HG03064 (cell line): ENCODE data around the gene IRF2.
A peak's percentile ranks its signal among the peaks of the same experiment; 100 is the strongest.

ENCODE experiments used
- ATAC-seq: cut with Tn5 transposase; IDR thresholded peaks from one replicate; pipeline ENCODE4 v1.9.1; 2021; ENCODE audit warnings: low read depth; ENCODE audit not compliant: unreplicated experiment

Gene IRF2

DNA sequence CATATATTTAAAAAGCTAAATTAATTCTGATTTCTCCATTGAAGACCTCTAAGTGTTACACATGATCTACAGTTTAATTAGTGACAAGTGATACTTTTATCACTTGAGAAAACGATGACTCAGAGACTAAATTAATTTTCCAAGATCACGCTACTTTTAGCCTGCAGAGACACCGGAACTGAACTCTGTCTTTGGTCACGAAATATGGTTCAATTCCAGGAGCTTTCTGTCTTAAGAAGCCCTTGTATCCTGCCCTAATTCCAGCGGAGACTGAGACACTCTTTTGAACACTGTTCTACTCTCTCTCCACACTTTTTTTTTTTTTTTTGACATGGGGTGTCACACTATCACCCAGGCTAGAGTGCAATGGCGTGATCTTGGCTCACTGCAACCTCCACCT is 63.6 kb downstream of the IRF2 start:
- ATAC-seq, result no peak

DNA sequence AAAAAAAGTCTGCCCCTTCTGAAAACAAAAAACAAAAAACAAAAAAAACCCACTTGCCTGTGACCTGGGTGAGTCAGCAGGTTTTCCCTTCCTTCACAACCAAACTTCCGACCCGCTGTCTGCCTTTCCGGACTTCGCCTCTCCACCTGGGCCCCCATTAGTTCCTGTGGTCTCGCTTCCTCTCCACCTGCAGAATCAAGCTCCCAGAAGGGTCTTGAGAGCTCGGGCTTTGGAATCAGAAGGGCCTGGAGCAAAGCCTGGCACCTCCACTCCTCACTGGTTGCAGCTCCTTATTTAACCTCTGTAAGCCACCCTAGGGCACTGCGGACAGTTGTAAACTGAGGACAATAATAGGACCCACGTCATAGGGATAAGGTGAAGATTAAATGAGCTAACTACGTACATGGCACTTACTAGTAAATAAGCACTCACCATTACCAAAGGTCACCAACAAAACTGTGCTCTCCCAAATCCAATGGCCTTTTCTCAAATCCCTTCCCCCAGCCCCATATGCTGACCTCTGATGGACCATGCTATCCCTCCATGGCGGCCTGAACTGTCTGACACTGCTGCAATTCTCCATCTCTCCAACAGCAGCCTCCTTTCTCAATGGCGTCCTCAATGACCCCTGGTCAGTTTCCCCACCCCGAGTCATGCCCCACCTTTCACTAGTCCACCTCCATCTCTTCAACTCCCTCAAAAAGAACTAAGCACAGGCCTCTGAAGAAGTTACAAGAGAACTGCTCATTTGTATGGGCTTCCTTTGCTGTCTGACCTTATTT is 64.2 kb downstream of the IRF2 start:
- ATAC-seq, result peak; percentile 64

DNA sequence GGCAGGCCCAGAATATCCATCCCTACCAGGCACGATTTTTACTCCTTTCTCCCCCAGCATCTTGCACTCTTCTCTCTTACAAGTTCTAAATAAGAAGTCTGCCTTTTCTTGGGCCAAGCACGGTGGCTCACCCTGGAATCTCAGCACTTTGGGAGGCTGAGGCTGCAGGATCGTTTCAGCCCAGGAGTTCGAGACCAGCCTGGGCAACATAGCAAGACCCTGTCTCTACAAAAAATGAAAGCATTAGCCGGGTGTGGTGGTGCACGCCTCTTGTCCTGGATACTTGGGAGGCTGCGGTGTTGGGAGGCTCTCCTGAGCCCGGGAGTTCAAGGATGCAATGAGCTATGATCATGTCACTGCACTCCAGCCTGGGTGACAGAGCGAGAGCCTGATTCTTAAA is 64.8 kb downstream of the IRF2 start:
- no peak for ATAC-seq

DNA sequence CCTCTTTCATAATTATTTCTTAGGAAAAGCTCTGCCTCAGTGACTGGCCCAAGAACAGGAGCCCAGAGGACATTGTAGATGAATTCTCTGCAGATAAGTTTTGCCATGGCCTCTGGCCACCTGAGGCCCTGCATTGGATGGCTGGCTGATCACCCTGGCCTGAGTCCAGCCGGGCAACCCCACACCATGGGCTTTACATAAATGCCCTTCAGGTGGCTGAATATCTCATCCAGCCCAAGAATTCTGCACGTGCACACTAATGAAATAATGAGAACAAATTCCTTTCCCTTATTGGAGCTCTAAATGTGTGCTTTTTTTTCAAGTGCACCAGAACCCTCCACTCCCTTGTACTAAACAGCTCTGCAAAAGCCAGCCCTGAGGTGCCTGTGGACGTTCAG is 65.7 kb downstream of the IRF2 start:
- ATAC-seq, result no peak

DNA sequence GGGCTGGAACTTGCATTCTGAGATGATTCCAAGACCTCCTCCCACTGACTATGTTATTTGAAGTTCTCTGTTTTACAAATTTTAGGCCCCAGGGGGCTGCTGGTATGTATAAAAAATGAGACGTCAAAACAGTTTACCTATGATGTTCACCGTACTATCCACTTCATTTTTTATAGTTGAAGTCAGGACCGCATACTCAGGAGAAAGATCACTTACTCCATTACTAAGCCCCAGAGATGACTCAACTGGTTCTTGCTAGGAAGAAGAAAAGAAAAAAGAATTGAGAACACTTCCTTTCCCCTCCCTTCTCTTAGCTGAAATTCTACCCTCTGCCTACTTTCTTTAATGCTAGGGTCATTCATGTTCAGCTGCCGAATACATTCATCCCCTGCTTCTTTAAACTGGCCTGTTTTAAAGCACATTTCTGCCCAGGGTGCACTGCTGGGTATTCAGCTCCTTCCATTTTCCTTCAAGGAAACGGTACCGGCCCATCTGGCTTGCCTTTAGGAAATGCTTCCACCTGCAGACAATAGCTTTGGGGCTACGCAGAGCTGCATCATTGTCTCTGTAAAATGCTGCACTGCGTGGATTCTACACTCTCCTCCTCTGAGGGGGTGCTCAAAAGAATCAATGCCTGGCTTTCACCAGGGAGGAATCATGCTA is 66.2 kb downstream of the IRF2 start:
- no peak for ATAC-seq

DNA sequence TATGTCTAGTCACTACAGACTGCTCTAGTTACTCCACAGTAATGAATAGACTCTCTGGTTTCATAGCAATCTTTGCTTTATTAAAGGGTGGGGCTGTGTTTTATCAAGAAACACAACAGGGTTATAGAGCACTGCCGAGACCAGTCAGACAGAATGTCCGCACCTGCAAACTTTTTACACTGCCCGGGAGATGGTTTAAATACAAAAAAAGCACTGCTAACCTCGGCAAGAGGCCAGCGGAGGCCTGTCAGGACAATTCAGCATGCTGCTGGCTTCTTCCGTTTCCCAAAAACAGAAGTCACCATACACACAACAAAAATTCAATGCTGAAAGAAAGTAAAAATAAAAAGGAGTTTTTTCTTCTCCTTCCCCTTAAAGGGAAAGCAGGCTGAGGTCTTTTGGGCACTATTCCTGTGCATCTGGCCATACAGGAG is 67.4 kb downstream of the IRF2 start:
- ATAC-seq, result no peak

DNA sequence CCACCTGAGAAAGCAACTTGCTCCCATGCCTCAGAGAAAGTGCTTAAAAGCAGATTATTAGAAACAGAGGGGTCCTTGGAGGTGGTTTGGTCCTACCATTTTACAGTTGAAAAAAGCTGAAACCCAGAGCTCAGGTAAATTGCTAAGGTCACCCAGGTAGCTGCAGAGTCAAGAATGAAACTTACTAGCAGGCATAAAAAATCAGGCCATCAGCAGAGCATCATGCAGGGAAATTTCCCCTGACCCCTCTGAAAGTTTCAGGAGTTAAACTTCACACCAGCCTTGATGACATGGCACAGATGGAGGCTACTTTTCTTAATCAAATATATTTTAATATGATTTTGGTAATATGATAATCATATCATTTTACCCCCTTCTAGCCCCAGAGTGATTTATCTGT is 70.3 kb downstream of the IRF2 start:
- no peak for ATAC-seq

DNA sequence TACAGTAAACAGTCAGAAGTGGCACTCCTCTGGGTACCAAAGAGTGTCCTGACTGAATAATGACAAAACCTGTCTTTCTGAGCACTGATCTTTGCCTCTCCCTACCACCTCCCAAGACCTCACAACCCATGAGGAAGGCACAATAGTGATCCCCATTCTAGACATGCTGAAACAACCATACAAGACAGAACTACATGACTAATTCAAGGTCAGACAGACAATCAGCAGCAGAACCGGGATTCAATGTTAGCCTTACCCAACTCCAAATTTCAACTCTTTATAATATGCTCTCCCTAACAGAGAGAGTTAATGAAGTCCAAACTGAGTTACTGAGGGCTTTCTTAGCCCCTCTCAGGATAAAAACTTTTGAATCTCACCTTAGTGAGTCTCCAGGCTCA is 71.0 kb downstream of the IRF2 start:
- ATAC-seq, result no peak

DNA sequence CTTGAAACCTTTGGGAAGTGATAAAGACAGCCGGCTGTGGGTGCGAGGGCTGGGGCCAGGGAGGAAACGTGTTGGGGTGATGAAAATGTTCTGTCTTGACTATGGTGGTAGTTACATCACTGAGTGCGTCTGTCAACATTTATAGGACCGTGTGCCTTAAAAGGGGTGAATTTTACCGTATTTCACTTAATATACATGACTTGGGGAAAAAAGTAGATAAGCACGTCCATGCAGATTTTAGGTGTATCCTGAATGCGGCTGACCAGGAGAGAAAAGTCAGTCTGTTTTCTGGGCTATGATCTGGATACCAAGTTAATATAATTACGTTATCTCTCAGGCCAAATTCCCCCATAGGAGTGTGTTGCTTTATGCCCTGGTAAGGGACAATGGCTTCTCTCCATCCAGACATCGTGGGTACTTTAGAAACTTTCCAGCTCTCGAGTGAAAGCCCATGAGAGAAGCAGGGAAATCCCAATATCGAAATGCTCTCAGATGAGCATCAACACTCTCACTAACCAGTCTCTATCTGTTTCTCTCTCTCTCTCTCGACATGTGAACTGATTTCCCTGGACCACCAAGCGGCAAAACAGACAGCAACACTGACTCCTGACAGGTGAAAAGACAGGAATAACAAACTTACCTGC is 71.5 kb downstream of the IRF2 start:
- ATAC-seq, result no peak

DNA sequence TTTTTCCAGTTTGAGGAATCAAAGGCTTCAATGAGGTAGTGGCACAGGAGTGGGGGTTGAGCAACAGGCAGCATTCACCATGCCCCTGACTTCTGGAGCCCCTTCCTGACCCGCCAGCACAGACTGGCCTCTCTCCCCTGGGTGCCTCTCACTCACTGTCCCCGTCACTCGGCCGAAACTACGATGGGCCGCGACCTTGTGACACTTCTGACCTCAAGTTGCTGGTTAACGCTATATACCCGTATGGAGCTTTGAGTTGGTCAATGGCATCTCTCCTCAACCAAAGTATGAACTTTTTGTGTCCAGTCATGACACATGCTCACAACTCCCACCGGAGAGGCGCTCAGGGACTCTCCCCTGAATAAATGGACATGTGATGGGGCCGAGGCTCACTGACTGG is 72.1 kb downstream of the IRF2 start:
- ATAC-seq, result no peak

DNA sequence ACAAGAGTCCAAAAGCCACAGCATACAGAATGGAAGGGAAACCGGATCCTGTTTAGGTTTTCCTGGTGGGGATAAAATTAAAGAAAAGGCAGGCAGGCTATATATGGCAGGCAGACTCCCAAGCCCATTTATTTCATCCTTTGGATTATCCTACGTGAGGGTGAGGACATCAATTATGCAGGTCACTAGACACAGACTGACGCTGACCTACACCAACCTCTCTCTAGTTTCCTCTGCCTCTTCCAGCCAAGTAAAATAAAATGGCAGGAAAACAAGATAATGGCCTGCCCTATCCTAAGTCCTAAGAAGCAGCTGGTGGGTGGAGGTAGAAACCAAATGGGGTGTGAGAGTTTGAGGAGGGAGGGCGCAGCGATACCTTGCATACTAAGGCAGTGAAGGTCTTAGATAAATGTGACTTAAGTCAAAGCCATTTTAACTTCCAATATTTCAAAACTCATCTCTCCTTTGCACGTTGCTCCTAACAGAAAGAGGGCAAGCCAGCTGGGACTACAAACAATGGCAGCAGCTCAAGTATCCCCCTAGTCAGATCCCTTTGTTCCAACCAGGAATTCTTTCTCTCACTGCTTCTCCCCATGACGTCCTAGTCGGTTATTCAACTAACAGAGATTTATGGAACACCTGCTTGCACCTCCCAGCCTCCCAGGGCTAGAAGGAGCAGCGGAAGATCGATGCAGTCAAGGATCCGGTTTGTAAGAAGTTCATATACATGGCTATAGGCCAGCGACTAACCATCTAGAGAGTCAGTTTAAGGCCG is 72.8 kb downstream of the IRF2 start:
- ATAC-seq, result no peak

DNA sequence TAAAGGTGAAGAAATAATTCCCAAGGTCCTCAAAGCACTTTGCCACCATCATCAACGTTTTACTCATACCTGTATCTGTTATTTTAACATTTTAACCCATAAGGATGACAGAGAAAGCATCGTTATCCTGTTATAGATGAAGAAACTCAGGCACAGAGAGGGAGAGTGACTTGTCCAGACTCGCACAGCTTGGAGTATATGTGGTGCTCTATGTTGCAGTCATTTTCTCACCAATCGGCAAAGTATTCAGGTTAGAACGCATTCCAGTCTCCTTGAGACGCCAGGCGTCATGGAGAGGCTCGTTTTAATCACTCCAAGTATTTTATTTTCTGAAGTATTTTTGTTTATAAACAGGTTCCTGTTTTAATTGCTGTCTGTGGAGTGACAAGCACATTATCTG is 73.5 kb downstream of the IRF2 start:
- ATAC-seq, result no peak

DNA sequence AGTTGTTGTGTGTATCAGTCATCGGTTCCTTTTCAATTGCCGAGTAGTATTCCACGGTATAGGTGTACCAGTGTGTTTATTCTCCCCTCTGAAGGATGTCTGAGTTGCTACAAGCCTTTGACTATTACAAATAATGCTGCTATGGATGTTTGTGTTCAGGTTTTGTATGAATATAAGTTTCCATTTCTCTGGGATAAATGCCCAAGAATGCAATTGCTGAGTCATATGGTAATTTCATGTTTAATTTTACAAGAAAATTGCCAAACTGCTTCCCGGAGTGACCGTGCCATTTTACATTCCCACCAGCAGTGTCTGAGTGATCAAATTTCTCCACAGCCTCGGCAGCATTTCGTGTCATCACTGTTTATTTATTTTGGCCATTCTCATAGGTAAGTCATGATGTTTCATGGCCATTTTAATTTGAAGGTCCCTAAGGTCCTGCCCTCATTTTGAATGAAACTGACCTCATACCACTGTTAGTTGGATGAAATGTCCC is 73.9 kb downstream of the IRF2 start:
- ATAC-seq, result no peak

DNA sequence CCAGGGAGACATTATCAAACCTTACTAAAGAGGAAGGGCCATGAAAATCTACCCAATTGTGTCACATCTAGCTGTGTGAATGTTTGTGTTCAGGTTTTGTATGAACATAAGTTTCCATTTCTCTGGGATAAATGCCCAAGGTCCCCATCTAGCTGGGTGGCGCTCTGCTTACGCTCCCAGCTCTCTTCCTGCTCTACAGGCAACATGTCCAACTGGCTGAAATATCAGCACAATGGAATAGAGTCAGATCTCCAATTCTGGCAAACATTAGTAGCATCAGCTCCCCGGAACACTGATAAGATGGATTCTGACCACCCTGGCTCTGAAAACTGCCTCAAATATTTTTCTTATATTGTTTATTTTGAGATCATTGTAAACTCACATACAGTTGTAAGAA is 74.8 kb downstream of the IRF2 start:
- no peak for ATAC-seq

DNA sequence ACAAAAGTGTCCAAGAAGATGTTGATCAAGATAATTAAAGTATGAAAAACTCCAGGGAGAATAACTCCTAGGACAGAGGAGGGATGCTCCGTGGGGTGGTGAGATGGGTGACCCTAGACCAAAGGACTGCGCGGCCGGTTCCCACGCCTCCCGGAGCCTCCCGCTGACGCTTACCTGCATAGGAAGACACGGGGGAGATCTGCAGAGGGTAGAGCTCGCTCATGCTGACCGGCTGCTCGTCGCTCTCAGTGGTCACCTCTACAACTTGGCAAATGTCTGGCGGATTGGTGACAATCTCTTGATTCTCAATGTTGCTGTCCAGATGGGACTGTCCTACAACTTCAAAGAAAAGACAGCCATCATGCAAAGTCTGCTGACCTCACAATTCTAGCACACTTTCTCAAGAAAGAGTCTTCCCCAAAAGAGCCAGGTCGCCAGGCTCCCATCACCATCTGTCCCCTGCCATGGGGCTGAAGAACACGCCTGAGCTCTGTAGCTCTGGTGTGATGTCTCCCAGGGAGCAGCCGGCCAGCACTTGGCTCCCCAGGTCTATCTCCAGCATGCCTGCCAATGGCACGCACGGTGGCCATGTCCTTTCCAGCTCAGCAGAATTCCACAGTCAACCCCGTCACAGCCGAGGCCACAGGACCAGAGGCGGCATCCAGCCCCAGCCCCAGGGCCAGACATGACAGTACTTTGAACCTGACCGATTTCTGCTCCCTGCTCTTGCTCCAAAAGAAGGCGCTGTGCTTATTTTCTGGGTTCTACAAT is 75.4 kb downstream of the IRF2 start:
- ATAC-seq, result no peak

DNA sequence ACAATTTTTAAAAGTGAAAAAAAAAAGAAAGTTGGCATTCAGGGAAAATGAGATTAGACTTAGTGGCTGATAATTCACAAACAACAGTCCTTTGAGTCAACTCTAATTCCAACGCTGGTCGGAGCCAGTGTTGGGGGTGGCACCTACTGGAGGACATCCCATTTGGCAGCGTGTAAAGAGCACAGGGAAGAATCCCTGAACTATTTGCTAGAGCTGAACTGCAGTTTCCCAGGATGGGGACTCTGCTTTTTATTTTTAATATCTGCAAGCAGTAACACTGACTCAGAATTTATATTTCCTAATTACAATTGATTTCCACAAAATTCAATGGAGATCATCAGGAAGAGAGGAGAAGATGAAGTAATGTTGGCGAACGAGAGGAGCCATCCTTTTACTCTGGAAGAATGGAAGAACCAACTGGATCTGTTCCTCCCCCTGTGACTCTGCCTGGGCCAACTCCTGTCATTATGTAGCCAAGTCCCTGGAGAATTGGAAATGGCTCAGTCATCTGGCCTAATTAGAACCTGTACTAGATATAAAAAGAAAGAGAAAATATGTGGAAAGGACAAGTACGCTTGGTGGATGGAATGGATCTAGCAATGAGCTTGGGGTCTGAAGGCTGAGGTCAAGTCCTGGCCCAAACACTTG is 76.7 kb downstream of the IRF2 start:
- ATAC-seq, result no peak

DNA sequence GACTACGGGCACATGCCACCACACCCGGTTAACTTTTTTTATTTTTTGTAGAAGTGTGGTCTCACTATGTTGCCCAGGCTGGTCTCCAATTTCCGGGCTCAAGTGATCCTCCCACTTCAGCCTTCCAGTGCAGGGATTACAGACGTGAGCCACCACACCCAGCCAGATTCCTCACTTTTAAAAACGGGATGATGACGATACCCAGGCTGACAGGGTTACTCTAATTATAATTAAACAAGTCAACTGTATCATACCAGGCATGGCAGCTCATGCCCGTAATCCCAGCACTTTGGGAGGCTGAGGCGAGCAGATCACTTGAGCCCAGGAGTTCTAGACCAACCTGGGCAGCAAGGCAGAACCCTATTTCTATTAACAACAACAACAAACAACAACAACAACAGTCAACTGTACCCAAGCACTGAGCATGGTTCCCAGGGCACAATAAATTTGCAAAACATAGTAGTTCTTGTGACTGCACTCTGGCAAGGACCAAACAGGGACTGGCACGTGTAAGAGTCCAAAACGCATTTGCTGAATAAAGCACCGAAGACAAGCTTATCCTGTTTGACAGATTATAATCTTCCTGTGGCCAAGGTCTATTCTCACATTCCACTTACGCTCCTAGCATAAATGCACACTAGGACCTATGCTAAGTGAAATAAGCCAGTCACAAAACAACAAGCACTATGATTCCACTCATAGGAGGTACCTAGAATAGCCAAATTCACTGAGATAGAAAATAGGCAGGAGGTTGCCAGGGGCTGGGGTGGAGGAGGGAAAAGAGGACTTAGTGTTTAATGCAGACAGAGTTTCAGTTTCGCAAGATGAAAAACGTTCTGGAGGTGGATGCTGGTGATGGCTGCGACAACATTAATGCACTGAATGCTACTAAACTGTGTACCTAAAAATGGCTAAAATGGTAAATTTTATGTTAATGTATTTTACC is 77.5 kb downstream of the IRF2 start:
- ATAC-seq, result no peak

DNA sequence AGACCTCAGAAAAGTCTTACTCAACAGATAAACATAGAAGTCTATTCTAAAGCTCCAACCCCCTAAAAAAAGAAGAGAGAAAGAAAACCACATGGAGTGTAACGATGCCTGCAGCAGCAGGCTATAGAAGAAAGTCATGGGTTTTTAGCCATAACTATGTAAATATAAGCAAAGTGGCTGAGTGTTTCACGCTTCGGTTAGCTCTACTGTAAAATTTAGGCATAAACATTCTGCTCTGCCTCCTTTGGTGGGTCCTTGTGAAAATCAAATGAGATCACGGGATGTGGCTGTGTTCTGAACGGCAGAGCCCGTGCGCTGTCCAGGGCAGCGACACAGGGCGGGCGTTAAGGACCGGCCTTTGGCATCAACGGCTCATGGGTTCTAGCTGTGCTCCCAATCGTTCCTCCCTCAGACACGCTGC is 78.4 kb downstream of the IRF2 start:
- ATAC-seq, result peak; percentile 89
